DMS53 treated with DMSO at 0.1 percent for 48 hours (cell line): ENCODE measurements around the gene XRCC6.
"Not testable (repeated sequence)": the region's sequence is repeated elsewhere in the genome, so short reads cannot be mapped to it uniquely, and the experiment has no call there.

ENCODE experiments used
- DNase-seq: peaks from one replicate; lab custom pipeline; 2025; ENCODE audit not compliant: unreplicated experiment; lab: John Stamatoyannopoulos, UW

Gene XRCC6

DNA sequence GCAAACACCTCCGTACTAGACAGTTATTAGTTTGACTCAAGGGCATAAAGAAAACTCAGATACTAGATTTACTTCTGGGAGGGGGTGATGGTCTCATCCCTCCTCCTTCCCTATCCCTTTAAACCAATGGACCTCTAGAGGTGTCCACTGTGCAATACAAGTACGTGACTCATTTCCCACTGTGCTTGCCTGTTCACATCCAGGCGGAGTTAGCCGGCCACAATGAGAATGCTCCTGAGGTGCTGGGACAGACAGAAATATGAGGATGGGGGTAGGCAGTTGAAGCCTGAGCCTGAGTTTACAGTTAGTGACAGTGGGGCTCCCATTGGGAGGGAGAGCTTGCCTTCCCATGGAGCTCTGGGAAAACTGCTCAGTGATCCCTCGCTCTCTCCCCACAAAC is 23.0 kb upstream of the XRCC6 start:
- no peak for DNase-seq

DNA sequence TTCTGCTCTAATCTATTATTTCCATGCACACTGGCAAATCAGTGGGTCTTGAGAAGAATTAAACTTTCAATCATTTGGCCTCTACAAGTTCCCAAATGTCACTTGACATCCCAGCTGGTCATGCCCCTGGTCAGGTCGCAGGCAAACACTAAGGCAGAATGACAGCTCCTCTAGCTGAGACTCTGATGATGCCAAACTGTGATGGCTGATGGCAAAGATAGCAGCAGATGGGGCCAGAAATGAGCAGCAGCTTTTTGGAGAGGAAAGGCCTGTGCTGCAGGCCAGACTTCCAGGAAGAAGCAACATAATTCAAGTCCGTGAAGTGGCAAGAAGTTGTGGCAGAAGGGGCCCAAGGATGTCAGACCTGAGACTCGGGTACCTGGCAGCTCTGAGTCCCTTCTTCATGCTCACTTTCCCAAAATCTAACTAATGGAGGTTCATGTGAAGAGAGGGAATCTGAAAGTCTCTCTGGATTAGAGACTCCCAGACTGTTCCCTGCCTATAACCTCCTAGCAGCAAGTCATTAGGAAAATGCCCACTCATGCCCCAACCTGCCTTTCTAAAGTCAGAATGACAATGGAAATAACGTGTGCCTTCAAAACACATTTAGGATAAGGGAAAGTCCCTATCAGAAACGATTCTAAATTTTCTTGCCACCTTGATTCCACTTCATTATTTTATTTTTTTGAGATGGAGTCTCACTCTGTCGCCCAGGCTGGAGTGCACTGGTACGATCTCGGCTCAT is 22.0 kb upstream of the XRCC6 start:
- no peak for DNase-seq

DNA sequence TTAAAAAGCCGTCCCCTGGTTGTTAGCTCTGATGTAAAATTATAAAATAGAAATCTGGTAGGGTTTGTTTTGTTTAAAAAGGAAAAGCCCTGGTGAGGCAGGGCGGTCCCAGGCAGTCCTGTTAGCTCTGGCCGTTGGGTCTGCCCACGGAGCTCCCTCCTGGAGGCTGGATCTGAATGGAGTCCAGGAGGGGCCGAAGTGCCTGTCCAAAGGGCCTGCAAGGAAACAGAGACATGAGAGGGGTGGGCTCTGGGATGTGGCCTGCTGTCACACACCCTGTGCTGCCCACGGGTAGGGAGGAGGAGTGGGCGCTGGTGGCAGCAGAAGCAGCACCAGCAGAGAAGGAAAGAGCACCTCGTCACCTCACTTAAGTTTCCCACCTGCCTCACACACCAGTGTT is 20.1 kb upstream of the XRCC6 start:
- DNase-seq: no peak

DNA sequence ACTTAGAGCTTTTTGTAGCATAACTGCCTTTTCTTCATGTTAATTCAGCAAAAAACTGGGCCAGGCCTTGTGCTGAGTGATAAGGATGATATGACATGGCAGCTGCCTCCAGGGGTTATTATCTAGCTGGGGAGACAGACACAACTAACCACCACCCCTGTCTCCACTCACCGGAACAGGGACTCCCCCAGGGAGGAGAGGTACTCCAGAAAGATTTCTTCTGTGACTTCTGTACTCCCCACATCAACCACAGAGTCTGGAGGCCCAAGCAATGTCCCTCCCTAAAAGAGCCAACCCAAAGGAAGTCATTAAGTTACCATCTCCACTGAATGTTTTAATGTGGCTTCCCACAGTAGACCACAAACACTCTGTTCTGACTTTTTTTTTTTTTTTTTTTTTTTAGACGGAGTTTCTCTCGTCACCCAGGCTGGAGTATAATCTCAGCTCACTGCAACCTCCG is 17.2 kb upstream of the XRCC6 start:
- no peak for DNase-seq

DNA sequence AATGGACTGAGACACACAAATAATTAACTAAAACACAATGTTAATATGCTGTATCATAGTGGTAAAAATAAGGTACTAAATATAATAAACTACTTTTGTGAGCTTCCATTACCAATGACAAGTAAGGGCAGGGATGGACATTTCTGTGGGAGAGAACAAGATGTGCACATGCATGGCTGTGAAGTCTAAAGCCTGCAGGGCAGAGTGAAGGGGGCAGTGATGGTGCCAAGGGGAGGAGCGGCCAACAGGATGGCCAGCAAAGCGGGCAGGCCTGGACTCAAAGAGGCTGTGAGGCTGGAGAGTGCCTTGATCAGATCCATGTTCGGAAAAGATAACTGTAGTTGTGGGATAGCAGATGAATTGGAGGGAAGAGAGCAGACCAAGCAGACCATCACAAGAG is 12.7 kb upstream of the XRCC6 start:
- DNase-seq: no peak

DNA sequence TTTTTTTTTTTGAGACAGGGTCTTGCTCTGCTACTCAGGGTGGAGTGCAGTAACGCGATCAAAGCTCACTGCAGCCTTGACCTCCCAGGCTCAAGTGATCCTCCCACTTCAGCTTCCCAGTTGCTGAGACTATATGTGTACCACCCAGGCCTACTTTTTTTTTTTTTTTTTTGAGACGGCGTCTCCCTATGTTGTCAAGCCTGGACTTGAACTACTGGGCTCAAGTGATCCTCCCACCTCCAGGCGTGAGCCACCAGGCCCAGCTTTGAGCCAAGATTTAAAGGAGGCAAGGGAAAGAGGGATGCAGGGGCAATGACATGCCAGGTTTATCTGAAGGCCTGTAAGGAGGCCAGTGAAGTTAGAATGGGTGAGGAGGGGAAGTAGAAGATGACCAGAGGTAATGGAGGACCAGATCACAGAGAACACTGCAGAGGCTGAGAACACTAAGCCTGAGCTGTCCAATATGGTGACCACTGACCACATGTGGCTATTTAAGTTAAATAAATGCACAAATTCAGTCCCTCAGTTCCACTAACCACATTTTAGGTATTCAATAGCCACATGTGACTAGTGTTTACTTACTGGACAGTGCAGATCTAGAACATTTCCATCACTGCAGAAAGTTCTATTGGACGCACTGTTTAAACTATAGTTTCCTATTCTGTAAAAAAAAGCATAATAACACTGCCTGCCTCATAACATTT is 8.3 kb upstream of the XRCC6 start:
- DNase-seq: no peak

DNA sequence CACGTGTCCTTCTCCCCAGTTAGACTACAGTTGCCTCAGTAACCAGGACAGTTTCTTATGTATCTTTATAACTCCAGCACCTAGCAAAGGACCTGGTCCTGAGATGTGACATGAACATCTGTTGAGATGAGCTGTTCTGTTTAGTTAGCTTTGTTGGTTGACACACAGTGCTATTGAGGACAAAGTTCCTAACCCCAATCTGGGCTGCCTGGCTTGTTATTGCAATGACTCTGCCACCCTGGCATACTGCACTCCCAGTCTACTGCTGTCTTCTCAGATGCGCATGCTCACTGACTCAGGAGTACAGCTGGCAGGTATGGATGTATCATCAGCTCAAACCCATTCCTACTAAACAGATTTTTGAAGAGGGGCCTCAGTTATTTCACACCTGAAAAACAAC is 7.6 kb upstream of the XRCC6 start:
- DNase-seq: no peak

DNA sequence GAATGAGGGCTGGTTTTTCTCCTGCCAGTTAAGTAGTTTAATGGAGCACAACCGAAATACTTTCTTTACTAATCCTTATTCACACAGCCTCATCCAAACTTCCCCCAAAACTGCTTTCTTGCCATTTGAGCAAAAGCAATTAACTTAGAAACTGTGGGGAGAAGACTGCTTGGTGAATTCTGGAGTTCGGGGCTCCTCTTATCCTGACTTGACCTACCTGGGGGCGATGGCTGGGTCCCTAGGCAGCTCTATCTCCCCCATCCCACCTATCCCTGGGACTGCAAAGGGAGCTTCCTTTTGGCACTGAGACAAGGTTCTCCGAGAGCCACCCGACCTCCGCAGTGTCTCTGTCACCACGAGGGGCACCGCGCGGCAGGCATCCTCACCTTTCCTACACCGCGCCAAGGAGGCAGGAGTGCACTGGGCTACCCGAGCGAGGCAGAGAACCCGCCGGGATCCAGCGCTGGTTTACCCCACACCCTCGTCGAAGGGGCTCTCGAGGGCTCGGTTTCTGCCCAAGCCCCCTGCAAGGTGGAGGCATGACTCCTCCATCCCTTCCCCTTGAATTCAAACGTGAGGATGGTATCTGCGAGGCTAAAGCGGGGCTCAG is 1.0 kb upstream of the XRCC6 start:
- no peak for DNase-seq

DNA sequence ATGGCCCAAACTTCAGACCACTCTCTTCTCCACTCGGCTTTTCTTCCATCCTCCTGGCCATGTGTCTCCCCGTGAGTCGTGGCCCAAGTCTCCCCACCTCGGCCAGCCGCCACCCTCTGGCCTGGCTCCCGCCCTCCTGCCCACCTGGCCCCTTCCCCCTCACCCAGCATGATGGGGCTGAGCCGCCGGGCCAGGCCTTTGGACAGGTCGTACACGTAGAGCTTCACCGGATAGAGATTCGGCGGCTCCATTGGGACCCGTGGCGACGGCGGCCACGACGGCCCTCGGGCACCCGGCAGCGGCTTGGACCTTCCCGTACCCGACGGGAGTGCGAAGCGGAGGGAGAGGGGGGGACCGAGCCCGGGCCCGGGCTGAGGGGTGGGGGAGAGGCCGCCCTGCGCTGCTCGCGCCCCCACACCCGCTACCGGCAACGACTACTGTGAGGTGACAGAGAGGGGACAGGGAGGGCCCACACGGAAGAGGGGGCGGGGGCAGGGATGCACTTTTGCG is 451 bp upstream of the XRCC6 start, which contains the start of gene DESI1:
TSS of gene DESI1 (minus strand) at position 455 of the 510 bp plus-strand sequence. CDS start at position 251, 204 bp downstream.
- DNase-seq: no peak

DNA sequence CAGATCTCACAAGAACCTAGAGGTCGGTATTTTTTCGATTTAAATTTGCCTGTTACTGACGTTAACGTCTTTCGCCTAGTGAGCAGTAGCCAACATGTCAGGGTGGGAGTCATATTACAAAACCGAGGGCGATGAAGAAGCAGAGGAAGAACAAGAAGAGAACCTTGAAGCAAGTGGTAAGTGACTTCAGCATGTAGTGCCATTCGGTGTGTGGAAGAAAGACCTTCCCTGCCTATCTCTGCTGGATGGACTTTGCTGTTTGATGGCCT is 750 bp downstream of the XRCC6 start:
- DNase-seq: no peak

DNA sequence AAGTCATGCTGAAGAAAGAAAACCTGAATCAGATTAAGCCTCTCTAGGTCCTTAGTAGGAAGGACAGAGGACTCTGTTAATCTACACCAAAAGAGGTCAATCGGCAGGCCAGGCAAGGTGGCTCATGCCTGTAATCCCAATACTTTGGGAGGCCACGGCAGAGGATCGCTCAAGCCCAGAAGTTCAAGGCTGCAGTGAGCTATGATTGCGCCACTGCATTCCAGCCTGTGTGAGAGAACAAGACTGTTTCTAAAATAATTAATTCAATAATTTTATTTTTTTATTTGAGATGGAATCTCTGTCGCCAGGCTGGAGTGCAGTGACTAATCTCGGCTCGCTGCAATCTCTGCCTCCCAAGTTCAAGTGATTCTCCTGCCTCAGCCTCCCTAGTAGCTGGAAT is 4.5 kb downstream of the XRCC6 start:
- DNase-seq: no peak

DNA sequence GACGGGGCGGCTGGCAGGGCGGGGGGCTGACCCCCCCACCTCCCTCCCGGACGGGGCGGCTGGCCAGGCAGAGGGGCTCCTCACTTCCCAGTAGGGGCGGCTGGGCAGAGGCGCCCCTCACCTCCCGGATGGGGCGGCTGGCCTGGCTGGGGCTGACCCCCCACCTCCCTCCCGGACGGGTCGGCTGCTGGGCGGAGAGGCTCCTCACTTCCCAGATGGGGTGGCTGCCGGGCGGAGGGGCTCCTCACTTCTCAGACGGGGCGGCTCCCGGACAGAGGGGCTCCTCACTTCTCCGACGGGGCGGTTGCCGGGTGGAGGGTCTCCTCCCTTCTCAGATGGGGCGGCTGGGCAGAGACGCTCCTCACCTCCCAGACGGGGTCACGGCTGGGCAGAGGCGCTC is 10.0 kb downstream of the XRCC6 start:
- DNase-seq: not testable (repeated sequence)

DNA sequence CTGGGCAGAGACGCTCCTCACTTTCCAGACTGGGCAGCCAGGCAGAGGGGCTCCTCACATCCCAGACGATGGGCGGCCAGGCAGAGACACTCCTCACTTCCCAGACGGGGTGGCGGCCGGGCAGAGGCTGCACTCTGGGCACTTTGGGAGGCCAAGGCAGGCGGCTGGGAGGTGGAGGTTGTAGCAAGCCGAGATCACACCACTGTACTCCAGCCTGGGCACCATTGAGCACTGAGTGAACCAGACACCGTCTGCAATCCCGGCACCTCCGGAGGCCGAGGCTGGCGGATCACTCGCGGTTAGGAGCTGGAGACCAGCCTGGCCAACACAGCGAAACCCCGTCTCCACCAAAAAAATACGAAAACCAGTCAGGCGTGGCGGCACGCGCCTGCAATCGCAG is 10.5 kb downstream of the XRCC6 start:
- not testable (repeated sequence) for DNase-seq

DNA sequence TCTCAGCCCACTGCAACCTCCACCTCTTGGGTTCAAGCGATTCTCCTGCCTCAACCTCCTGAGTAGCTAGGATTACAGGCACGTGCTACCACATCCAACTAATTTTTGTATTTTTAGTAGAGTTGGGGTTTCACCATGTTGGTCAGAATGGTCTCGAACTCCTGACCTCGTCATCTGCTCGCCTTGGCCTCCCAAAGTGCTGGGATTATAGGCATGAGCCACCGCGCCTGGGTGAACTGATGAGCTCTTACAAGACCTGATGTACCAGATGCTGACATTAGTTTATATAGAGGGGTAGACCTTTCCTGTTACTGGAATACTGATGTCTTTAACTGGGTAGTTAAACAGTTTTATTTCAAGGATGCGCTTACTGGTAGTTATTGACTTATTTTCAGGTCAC is 13.5 kb downstream of the XRCC6 start:
- DNase-seq: not testable (repeated sequence)

DNA sequence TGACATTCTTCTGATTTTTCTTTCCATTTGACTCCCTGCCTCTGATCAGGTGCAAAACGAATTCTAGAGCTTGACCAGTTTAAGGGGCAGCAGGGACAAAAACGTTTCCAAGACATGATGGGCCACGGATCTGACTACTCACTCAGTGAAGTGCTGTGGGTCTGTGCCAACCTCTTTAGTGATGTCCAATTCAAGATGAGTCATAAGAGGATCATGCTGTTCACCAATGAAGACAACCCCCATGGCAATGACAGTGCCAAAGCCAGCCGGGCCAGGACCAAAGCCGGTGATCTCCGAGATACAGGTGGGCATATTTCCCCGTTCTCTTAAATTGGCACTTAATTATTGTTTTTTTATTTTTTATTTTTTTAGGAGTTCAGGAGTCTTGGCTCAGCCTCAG is 15.4 kb downstream of the XRCC6 start:
- peak; percentile 9 for DNase-seq

DNA sequence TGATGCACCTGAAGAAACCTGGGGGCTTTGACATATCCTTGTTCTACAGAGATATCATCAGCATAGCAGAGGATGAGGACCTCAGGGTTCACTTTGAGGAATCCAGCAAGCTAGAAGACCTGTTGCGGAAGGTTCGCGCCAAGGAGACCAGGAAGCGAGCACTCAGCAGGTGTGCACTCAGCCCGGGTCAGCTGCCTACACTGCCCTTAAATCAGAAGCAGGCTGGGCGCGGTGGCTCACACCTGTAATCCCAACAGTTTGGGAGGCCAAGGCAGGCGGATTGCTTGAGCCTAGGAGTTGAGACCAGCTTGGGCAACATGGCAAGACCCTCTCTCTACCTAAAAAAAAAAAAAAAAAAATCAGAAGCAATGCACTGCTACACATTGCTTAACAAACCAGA is 16.5 kb downstream of the XRCC6 start:
- DNase-seq: not testable (repeated sequence)

DNA sequence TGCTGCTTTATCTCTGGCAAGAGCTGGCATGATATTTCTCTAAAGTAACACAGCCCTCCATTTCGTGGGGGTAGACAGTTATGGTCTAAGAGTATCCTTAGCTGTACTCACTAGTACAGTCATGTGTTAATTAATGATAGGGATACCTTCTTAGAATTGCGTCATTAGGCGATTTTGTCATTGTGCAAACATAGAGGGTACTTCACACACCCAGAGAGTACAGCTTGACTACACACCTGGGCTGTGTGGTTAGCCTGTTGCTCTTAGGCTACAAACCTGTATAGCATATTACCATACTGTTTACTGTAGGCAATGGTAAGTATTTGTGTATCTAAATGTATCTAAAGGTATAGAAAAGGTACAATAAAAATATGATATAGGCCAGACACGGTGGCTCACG is 17.0 kb downstream of the XRCC6 start:
- DNase-seq: peak; percentile 86

DNA sequence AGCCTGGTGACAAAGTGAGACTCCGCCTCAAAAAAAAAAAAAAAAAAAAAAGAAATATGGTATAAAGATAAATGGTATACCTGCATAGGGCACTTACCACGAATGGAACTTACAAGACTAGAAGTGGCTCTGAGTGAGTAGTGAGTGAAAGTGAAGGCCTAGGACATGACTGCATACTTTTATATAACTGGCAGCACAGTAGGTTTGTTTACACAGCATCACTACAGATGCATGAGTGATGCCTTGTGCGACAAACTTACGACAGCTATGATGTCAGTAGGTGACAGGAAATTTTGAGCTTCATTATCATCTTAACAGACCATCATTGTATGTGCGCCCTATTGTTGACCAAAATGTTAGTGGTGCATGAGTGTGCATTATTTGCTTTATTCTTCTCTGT is 17.7 kb downstream of the XRCC6 start:
- peak; percentile 45 for DNase-seq

DNA sequence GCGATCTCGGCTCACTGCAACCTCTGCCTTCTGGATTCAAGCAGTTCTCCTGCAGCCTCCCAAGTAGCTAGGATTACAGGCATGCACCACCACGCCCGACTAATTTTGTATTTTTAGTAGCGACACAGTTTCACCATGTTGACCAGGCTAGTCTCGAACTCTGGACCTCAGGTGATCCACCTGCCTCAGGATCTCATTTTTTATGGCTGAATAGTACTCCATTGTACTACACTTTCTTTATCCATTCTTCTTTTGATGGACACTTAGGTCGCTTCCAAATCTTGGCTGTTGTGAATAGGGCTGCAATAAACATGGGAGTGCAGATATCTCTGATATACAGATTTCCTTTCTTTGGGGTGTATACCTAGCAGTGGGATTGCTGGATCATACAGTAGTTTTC is 20.8 kb downstream of the XRCC6 start:
- DNase-seq: no peak

DNA sequence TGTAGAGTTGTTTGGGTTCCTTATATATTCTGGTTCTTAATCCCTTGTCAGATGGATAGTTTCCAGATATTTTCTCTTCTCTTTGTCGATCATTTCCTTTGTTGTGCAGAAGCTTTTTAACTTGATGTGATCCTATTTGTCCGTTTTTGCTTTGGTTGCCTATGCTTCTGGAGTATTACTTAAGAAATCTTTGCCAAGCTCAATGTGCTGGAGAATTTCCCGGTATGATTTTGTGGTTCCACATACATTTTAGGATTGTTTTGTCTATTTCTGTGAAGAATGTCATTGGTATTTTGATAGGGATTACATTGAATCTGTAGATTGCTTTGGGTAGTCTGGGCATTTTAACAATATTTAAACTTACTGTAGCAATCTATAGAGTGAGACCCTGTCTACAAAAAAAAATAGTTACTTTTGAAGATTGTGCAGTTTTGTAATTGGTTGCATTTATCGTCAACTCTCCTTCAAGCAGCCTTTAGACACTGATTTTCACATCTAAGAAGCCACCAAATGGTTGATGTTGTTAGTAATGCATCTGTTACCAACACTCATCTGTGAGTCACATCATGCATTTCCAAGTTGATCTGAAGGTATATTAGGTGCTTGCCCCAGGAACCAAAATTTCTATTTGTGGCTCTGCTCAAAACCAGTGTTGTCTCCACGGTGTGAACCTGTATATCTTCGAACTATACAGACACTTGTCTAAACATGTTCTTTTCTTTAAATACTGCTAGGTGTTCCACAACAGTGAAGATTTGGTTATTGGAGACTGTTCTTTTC is 21.4 kb downstream of the XRCC6 start:
- DNase-seq: no peak

DNA sequence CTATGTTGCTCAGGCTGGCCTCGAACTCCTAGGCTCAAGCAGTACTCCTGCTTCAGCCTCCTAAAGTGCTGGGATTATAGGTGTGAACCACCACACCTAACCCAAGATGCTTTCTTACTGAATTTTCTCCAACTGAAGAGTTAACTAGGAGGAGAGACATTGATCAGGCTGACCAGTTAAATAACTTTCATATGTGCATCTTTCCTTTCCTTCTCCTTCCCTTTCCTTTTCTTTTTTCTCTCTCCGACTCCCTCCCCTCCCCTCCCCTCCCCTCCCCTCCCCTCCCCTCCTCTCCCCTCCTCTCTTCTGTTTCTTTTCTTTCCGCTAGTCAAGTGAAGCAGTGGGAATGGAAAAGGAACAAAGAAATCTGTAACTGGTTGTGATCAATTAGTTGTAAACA is 26.7 kb downstream of the XRCC6 start:
- DNase-seq: no peak
